SK-N-MC (cell line): ENCODE data around the gene TAF1.

Source experiments
- EZH2 ChIP-seq: fragments of 200-600 bp; sonication (generic); IDR thresholded peaks from one replicate; pipeline ENCODE4 v1.6.1; 2017; ENCODE audit warnings: antibody characterized with exemption
- FOXP2 ChIP-seq: optimal IDR thresholded peaks from 2 replicates; pipeline ENCODE3; 2011; ENCODE audit warnings: mild to moderate bottlenecking, moderate library complexity; ENCODE audit not compliant: insufficient read depth; ENCODE audit errors: extremely low read length, control extremely low read depth
- POLR2AphosphoS5 ChIP-seq: IDR thresholded peaks from 2 replicates; pipeline ENCODE4 v1.6.1; 2012; ENCODE audit warnings: mild to moderate bottlenecking, low read depth, low read length, borderline replicate concordance

DNA sequence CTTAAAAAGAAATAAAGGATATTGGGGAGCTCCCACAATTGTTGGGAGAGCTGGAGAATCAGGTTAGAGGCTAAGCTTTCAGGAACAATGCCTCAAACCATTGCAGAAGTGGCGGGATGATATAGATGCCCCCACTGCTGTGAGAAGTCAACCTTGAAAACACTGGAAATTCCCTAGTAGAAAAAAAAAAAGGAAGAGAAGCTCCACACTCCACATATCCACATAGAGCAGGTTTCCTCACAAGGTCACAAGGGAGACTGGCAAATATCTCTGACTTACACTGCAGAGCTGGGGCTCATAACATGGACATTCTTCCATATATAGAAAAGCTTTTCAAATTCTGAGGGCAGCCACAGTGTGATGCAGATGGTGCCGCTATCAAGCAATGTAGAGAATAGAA is 144.0 kb downstream of the TAF1 start:
- no peak for TF ChIP-seq EZH2
- no peak for TF ChIP-seq POLR2AphosphoS5
- no peak for TF ChIP-seq FOXP2
